SK-N-SH (cell line): Measurements from ENCODE around the gene NR2F1-AS1.

Experiments used
- CHD2 ChIP-seq: fragments of 150-350 bp; IDR thresholded peaks from 2 replicates; pipeline ENCODE4 v1.6.1; 2018; ENCODE audit warnings: low read length; ENCODE audit not compliant: partially characterized antibody
- CTCF ChIP-seq: fragments of 200-600 bp; sonication (generic); IDR thresholded peaks from 2 replicates; pipeline ENCODE4 v1.6.1; 2017; ENCODE audit warnings: antibody characterized with exemption, mild to moderate bottlenecking, moderate library complexity
- EP300 ChIP-seq, 2 experiments: IDR thresholded peaks; 2 replicates each; pipeline versions ENCODE4 v1.4.0 to v1.6.1; 2012; ENCODE audit warnings: borderline replicate concordance in 1 of 2, low read depth in 1 of 2, low read length in 1 of 2
- IRF3 ChIP-seq: fragments of 150-350 bp; IDR thresholded peaks from 2 replicates; pipeline ENCODE4 v1.6.1; 2016; ENCODE audit warnings: mild to moderate bottlenecking, low read depth, low read length
- JUND ChIP-seq: IDR thresholded peaks from 2 replicates; pipeline ENCODE4 v1.4.0; 2012
- MAX ChIP-seq: IDR thresholded peaks from 2 replicates; pipeline ENCODE4 v1.4.0; 2012; ENCODE audit warnings: low read depth
- POLR2AphosphoS5 ChIP-seq: IDR thresholded peaks from 2 replicates; pipeline ENCODE4 v1.6.1; 2012; ENCODE audit warnings: low read depth, low read length
- RAD21 ChIP-seq: IDR thresholded peaks from 2 replicates; pipeline ENCODE4 v1.6.1; 2012; ENCODE audit warnings: mild to moderate bottlenecking, low read length
- SIN3A ChIP-seq: IDR thresholded peaks from 2 replicates; pipeline ENCODE4 v1.6.1; 2012; ENCODE audit warnings: low read depth, mild to moderate bottlenecking, low read length, moderate library complexity, borderline replicate concordance
- TAF1 ChIP-seq: IDR thresholded peaks from 2 replicates; pipeline ENCODE4 v1.6.1; 2012; ENCODE audit warnings: low read depth, mild to moderate bottlenecking, low read length, moderate library complexity, borderline replicate concordance
- TCF12 ChIP-seq: IDR thresholded peaks from 2 replicates; pipeline ENCODE4 v1.4.0; 2012
- YY1 ChIP-seq: IDR thresholded peaks from 2 replicates; pipeline ENCODE4 v1.4.0; 2012; ENCODE audit warnings: low read depth, mild to moderate bottlenecking

- TF ChIP-seq IRF3 (no peak), MAX (no peak), JUND (no peak), CTCF (no peak), TAF1 (no peak), SIN3A (no peak), EP300 (IDR thresholded peaks at IDR 0.05; ENCODE audit: borderline replicate concordance in 1 of 2, low read depth in 1 of 2, low read length in 1 of 2) (no peak), RAD21 (no peak), TCF12 (no peak), CHD2 (no peak), POLR2AphosphoS5 (no peak), YY1 (no peak)
These were observed 178.6 kb downstream of the NR2F1-AS1 start for GRCh38 chr5:93402451-93402850.
